HG02870 (cell line): ENCODE results near the gene MIP.
"Not testable (repeated sequence)": the region's sequence is repeated elsewhere in the genome, so short reads cannot be mapped to it uniquely, and the experiment has no call there.

ENCODE experiments used
- ATAC-seq: cut with Tn5 transposase; IDR thresholded peaks from one replicate; pipeline ENCODE4 v1.9.1; 2021; ENCODE audit warnings: mild to moderate bottlenecking, moderate library complexity; ENCODE audit not compliant: unreplicated experiment

MIP gene

DNA sequence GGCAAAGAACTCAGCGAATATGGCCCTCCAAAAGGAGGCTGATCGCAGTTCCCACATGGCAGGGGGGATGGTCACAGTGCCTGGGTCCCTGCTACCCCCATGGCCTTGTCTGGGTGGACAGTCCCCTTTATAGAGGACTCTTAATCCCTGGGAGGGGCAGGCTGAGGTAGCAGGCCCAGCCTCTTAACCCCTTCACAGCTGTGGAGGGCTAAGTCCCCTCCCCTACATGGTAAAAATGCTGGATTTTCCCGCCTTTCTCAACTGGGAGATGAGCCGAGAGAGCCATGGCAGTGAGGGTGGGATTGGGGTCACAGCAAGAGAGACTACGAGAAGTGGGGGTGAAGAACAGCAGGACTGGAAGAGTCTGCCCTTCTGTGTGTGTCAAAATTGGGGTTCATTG, at the start of gene MIP:
TSS of gene MIP (minus strand) at position 101 of the 400 bp plus-strand sequence. CDS start at position 57, 44 bp downstream.
- no peak for ATAC-seq

- not testable (repeated sequence) for ATAC-seq
These were observed 45.4 kb upstream of the MIP start for GRCh38 chr12:56499879-56500278.

- ATAC-seq = not testable (repeated sequence)
These were observed 45.0 kb upstream of the MIP start for GRCh38 chr12:56499452-56499851.

DNA sequence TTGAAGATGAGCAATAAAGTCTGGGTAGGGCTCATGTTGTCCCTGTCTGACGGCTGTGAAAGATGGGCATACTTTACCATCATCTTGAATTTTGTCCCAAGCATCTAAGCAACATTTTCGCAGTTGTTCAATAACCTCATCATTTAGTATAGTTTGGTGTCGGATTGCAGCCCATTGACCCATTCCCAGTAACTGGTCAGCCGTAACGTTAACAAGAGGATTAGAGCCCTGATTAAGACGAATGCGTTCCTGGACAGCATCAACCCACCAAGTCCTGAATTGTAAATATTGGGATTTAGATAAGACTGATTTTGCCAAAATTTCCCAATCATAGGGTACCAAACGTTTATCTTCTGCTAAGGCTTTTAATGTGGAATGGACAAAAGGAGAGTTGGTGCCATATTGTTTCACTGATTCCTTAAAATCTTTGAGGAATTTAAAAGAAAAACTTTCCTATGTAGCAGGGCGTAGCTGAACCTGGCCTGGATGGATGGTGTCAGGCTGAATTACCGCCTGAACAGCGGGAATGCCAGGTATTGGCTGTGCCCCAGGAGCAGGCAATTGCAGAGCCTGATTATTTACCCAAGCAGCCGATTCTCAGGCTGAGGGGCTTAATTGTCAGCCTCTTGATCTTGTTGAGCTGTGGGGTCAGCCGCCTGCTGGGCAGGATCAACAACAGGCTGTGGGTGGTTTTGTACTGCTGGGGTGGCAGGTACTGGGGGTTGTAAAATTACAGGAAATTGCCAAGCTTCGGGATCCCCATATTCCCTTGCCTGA, 43.9 kb upstream of the MIP start:
- ATAC-seq = not testable (repeated sequence)

DNA sequence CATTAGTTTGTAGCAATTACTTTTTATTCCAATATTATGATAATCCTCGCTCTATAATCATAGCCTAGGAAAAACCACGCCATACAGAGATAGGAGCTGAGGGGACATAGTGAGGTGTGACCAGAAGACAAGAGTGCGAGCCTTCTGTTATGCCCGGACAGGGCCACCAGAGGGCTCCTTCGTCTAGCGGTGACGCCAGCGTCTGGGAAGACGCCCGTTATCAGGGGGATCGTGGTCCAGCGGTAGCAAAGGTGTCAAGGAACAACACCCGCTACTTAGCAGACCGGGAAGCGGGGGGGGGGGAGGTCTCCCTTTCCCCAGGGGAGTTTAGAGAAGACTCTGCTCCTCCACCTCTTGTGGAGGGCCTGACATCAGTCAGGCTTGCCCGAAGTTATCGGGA, 42.2 kb upstream of the MIP start:
- ATAC-seq = not testable (repeated sequence)

DNA sequence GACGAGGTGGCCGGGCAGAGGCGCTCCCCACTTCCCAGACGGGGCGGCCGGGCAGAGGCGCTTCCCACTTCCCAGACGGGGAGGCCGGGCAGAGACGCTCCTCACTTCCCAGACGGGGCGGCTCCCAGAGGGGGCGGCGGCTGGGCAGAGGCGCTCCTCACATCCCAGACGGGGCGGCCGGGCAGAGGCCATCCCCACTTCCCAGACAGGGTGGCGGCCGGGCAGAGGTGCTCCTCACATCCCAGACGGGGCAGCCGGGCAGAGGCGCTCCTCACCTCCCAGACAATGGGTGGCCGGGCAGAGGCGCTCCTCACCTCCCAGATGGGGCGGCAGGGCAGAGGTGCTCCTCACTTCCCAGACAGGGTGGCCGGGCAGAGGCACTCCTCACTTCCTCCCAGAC, 40.0 kb upstream of the MIP start:
- not testable (repeated sequence) for ATAC-seq

DNA sequence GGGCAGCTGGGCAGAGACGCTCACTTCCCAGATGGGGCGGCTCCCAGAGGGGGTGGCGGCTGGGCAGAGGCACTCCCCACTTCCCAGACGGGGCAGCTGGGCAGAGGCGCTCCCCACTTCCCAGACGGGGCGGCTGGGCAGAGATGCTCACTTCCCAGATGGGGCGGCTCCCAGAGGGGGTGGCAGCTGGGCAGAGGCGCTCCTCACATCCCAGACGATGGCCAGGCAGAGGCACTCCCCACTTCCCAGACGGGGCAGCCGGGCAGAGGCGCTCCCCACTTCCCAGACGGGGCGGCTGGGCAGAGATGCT, 39.6 kb upstream of the MIP start:
- not testable (repeated sequence) for ATAC-seq

DNA sequence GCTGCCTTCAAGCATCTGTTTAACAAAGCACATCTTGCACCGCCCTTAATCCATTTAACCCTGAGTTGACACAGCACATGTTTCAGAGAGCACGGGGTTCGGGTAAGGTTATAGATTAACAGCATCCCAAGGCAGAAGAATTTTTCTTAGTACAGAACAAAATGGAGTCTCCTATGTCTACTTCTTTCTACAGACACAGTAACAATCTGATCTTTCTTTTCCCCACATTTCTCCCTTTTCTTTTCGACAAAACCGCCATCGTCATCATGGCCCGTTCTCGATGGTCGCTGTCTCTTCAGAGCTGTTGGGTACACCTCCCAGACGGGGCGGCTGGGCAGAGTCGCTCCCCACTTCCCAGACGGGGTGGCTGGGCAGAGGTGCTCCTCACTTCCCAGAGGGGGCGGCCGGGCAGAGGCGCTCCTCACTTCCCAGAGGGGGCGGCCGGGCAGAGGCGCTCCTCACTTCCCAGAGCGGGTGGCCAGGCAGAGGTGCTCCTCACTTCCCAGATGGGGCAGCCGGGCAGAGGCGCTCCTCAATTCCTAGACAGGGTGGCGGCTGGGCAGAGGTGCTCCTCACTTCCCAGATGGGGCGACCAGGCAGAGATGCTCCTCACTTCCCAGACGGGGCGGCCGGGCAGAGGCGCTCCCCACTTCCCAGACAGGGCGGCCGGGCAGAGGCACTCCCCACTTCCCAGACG, 39.1 kb upstream of the MIP start:
- ATAC-seq = not testable (repeated sequence)

GRCh38 chr12:56490360-56490759, 35.9 kb upstream of the MIP start:
- no peak for ATAC-seq

- peak; percentile 96 for ATAC-seq
These were observed 33.8 kb upstream of the MIP start, which contains the start of gene GLS2 for GRCh38 chr12:56488041-56488955. TSS of gene GLS2 (minus strand) at chr12:56488161. CDS start at chr12:56488118, 43 bp downstream.

- peak; percentile 11 for ATAC-seq
These were observed 33.1 kb upstream of the MIP start for GRCh38 chr12:56487448-56488040.

GRCh38 chr12:56486694-56487093, 32.2 kb upstream of the MIP start:
- ATAC-seq = no peak

- no peak for ATAC-seq
These were observed 30.1 kb upstream of the MIP start for GRCh38 chr12:56484566-56484965.

- no peak for ATAC-seq
These were observed 25.2 kb upstream of the MIP start for GRCh38 chr12:56479625-56480024.

GRCh38 chr12:56477521-56478225, 23.2 kb upstream of the MIP start:
- ATAC-seq = no peak

GRCh38 chr12:56476972-56477432, 22.5 kb upstream of the MIP start:
- no peak for ATAC-seq

DNA sequence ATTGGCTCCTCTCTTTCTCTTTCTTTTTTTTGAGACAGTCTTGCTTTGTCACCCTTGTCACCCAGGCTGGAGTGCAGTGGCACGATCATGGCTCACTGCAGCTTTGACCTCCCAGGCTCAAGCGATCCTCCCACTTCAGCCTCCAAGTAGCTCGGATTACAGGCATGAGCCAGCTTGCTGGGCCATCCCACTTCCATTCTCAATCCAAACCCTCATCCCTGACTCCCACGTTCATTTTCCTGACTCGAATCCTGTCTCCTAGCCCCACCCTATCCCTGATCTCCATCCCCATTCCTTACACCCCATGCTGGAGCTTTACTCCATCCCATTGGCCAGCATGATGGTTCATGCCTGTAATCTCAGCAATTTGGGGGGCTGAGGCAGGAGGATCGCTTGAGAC, 21.7 kb upstream of the MIP start:
- no peak for ATAC-seq

- ATAC-seq = no peak
These were observed 19.9 kb upstream of the MIP start for GRCh38 chr12:56474389-56474788.

GRCh38 chr12:56469007-56469930, 14.8 kb upstream of the MIP start:
- no peak for ATAC-seq
